ENCODE measurements around the gene ZBTB14.

Gene ZBTB14

GRCh38 chr18:5295231-5295920 is at the start of gene ZBTB14:
Gene ZBTB14, minus strand, starts transcription at chr18:5295726. Its CDS starts 2,480 bp downstream, at chr18:5293246.
- peak; percentile 73 for DNase-seq

GRCh38 chr18:5339202-5339834 is 43.8 kb upstream of the ZBTB14 start:
- no peak for DNase-seq

- DNase-seq = no peak
Observed at GRCh38 chr18:5334456-5335075, 39.0 kb upstream of the ZBTB14 start.

- DNase-seq = no peak
Observed at GRCh38 chr18:5318061-5318700, 22.7 kb upstream of the ZBTB14 start.

GRCh38 chr18:5317186-5317585 is 21.7 kb upstream of the ZBTB14 start:
- no peak for DNase-seq

GRCh38 chr18:5315838-5316237 is 20.3 kb upstream of the ZBTB14 start:
- DNase-seq = no peak

GRCh38 chr18:5311301-5311989 is 15.9 kb upstream of the ZBTB14 start:
- DNase-seq = no peak

- DNase-seq = no peak
Observed at GRCh38 chr18:5309888-5310470, 14.5 kb upstream of the ZBTB14 start.

- no peak for DNase-seq
Observed at GRCh38 chr18:5305835-5306234, 10.3 kb upstream of the ZBTB14 start.

GRCh38 chr18:5304232-5304631 is 8.7 kb upstream of the ZBTB14 start:
- no peak for DNase-seq

- DNase-seq = no peak
Observed at GRCh38 chr18:5303636-5304035, 8.1 kb upstream of the ZBTB14 start.

GRCh38 chr18:5302606-5303005 is 7.1 kb upstream of the ZBTB14 start:
- DNase-seq = no peak

- no peak for DNase-seq
Observed at GRCh38 chr18:5300476-5301010, 5.0 kb upstream of the ZBTB14 start.

- DNase-seq = no peak
Observed at GRCh38 chr18:5298156-5298852, 2.8 kb upstream of the ZBTB14 start.

GRCh38 chr18:5297597-5297996 is 2.1 kb upstream of the ZBTB14 start:
- DNase-seq = no peak

GRCh38 chr18:5296706-5297320 is 1.3 kb upstream of the ZBTB14 start:
- peak; percentile 90 for DNase-seq

GRCh38 chr18:5295981-5296705 is 617 bp upstream of the ZBTB14 start:
- DNase-seq = peak; percentile 92

GRCh38 chr18:5294457-5295230 is 882 bp downstream of the ZBTB14 start:
- peak; percentile 36 for DNase-seq

- no peak for DNase-seq
Observed at GRCh38 chr18:5294113-5294456, 1.4 kb downstream of the ZBTB14 start.

- DNase-seq = no peak
Observed at GRCh38 chr18:5288517-5288935, 7.0 kb downstream of the ZBTB14 start.
